IPS-11a (cell line): ENCODE measurements around the gene IFTAP.
A peak's percentile ranks its signal among the peaks of the same experiment; 100 is the strongest.
"Not testable (repeated sequence)": the region's sequence is repeated elsewhere in the genome, so short reads cannot be mapped to it uniquely, and the experiment has no call there.

Experiments
- H3K4me3 ChIP-seq: one replicate; pipeline ENCODE4 v1.5.1; 2013; ENCODE audit warnings: low read depth, low read length, control low read depth

IFTAP gene

DNA sequence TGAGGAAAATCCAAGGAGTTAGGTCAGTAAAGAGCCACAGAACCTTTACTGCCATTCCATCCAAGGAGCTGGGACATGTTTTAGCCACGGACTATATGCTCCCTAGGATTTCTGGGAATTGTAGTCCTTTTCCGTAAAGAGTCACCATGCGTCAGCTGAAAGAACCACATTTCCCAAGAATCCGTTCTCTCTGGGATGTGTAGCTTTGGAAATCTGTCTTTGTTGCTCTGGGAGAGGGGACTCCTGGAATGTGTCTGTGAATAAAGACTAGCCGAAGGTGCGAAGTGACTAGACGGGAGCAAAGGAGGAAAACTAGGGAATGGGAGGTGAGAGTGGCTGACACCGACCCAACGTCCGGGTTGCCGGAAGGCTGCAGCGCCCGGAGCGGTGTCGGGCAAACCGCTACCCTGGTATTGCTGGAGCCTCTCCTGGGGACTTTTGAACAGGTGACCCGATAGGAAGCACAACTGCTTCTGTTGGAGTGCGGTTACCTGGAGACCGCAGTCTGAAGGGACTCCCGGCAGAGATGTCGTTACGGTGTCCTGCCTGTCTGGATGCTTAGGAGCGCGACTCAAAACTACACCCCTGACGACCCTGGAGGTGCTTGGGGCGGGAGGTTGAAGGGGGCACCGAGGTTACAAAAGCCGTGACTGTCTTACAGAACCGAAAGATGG is at the start of gene IFTAP:
Gene IFTAP (plus strand): TSS at position 187 of the 674 bp plus-strand sequence. CDS start 15,602 bp downstream, outside the sequence.
- peak within 1 kb of the TSS; percentile 86 for H3K4me3 ChIP-seq

- H3K4me3 ChIP-seq, result no peak overlapping the region
These were observed 43.8 kb upstream of the IFTAP start for GRCh38 chr11:36550385-36551115.

- H3K4me3 ChIP-seq, result not testable (repeated sequence)
These were observed 36.9 kb upstream of the IFTAP start for GRCh38 chr11:36557390-36557789.

- no peak overlapping the region for H3K4me3 ChIP-seq
These were observed 36.3 kb upstream of the IFTAP start for GRCh38 chr11:36557991-36558390.

- no peak overlapping the region for H3K4me3 ChIP-seq
These were observed 35.5 kb upstream of the IFTAP start for GRCh38 chr11:36558571-36559413.

- H3K4me3 ChIP-seq, result no peak overlapping the region
These were observed 29.8 kb upstream of the IFTAP start for GRCh38 chr11:36564376-36565030.

- H3K4me3 ChIP-seq, result no peak overlapping the region
These were observed 29.2 kb upstream of the IFTAP start for GRCh38 chr11:36565031-36565610.

DNA sequence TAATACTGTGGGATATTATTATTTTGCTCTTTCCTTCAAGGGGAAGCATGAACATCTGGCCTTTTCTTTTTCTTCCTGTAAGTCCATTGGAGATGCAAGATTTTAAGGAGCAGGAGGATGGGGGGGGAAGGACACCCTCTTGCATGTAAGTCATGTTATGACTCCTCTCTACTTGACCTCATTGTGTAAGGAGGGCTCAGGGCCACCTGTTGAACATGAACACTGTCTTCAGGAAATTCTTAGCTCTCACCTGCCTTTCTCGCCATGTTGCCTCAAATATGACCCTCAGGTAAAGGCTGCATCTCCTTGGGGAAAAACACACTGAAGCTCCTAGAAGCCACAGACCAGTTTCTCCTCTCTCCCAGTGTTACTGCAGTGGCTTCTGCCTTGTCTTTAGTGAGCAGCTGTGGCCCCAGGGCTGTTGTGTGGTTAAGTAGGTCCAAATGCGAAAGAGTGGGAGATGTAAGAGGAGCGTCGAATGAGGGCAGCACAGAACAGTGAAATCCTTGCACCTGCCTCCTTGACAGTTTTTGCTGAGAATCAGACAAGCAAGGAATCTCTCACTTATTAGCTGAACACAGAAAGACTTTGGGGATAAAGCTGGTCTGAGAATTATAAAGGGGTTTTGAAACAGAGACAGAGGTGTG is 27.8 kb upstream of the IFTAP start:
- H3K4me3 ChIP-seq, result no peak overlapping the region

DNA sequence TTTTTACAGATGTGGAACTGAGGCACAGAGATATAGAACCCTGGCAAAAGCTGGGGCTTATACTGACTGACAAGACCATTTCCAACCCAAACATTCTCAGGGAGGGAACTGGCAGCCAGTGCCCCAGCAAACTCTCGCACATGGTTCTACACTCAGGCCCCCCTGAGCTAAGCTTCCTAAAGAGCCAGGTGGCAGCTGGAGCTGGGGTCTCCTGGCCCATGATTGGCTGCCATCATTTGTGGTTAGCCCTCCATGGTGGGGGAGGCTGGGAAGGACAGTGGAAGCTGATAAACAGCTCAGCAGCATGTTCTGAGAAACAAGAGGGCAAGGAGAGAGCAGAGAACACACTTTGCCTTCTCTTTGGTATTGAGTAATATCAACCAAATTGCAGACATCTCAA is 26.6 kb upstream of the IFTAP start, which contains the start of gene RAG1:
Gene RAG1 (plus strand): TSS at position 314 of the 400 bp plus-strand sequence. CDS start 5,298 bp downstream, outside the sequence.
- H3K4me3 ChIP-seq, result no peak within 1 kb of the TSS

DNA sequence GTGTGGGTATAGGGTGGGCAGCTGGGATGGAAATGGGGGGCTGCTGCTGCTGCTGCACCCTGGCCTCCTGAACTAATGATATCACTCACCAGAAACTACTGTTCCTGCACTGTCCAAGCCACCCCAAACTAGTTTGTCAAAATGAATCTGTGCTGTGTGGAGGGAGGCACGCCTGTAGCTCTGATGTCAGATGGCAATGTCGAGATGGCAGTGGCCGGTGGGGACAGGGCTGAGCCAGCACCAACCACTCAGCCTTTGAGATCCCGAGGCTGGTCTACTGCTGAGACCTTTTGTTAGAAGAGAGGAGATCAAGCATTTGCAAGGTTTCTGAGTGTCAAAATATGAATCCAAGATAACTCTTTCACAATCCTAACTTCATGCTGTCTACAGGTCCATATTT is 25.2 kb upstream of the IFTAP start:
- H3K4me3 ChIP-seq, result no peak overlapping the region

DNA sequence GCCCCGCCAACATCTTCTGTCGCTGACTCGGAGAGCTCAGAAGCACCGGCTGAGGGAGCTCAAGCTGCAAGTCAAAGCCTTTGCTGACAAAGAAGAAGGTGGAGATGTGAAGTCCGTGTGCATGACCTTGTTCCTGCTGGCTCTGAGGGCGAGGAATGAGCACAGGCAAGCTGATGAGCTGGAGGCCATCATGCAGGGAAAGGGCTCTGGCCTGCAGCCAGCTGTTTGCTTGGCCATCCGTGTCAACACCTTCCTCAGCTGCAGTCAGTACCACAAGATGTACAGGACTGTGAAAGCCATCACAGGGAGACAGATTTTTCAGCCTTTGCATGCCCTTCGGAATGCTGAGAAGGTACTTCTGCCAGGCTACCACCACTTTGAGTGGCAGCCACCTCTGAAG is 19.8 kb upstream of the IFTAP start:
- H3K4me3 ChIP-seq, result no peak overlapping the region

GRCh38 chr11:36577373-36577772 is 16.9 kb upstream of the IFTAP start:
- H3K4me3 ChIP-seq, result no peak overlapping the region

DNA sequence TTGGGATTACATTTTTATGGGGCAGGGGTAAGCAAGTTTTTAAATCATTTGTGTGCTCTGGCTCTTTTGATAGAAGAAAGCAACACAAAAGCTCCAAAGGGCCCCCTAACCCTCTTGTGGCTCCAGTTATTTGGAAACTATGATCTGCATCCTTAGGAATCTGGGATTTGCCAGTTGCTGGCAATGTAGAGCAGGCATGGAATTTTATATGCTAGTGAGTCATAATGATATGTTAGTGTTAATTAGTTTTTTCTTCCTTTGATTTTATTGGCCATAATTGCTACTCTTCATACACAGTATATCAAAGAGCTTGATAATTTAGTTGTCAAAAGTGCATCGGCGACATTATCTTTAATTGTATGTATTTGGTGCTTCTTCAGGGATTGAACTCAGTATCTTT is 16.4 kb upstream of the IFTAP start:
- no peak overlapping the region for H3K4me3 ChIP-seq

- H3K4me3 ChIP-seq, result no peak overlapping the region
These were observed 15.8 kb upstream of the IFTAP start for GRCh38 chr11:36578458-36578857.

DNA sequence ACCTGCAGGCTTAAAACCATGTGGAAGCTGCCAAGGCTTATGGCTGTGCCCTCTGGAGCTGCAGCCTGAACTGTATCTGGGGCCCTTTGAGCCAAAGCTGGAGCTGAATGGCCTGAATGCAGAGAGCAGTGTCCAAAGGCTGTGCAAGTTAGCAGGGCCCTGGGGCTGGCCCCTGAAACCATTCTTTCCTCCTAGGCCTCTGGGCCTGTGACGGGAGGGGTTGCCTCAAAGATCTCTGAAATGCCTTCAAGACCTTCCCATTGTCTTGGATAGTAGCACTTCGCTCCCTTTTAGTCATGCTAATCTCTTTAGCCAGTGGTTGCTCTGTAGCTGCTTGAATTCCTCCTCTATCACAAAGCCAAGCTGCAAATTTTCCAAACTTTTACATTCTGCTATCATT is 12.8 kb upstream of the IFTAP start:
- no peak overlapping the region for H3K4me3 ChIP-seq

- no peak overlapping the region for H3K4me3 ChIP-seq
These were observed 10.6 kb upstream of the IFTAP start for GRCh38 chr11:36583667-36584066.

- H3K4me3 ChIP-seq, result no peak overlapping the region
These were observed 7.8 kb upstream of the IFTAP start for GRCh38 chr11:36586543-36586942.

- H3K4me3 ChIP-seq, result no peak overlapping the region
These were observed 6.2 kb upstream of the IFTAP start for GRCh38 chr11:36588099-36588498.

DNA sequence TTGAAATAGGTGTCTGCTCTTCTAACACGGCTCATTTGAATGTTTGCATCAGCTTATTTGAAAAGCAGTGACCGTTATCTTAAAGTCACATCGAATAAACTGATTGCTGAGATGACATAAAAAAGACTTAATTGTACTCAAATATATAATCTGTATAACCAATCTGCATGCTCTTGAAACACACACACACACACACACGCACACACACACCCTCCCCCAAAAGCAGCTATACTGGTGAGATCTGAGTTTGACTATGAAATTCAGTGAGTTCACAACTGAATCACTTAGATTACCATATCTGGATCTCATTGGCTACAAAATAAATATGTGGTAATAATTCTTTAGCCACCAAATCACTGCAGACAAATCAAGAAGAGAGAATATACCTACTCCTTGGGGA is 3.8 kb upstream of the IFTAP start:
- H3K4me3 ChIP-seq, result no peak overlapping the region

DNA sequence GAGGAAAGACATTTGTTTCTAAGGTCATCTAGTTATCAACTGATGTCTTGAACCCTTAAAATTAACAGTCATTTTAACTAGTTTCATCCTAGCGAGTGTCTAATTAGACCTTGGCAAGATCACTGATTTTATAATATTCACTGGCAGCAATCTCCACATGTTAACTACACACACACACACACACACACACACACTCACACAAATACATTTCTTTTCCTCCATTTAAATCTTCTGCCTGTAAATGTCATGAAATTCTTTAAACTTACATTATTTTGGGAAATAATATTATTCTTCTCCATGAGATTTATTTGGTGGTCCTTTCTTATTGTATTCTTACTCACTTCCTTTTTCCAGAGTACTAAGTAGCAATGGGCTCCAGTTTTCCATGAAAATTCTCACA is 2.9 kb upstream of the IFTAP start:
- no peak overlapping the region for H3K4me3 ChIP-seq
